MCF 10A (cell line): ENCODE measurements around the gene CACNG3. TPM values are rescaled to one million over a fixed set of nuclear protein-coding genes. Genes with fewer than 3 reads are reported as not detected.

Experiments used
- BruUV-seq: library from RNA; stranded (reverse); fragments of 400-500 nt; replicated peaks from 2 replicates; lab custom pipeline; 2021; lab: Mats Ljungman, UMichigan
- CTCF ChIA-PET: fragments of 300-600 bp; sonication (Branson Sonifier 250); formaldehyde crosslinking; extraction: SDS; loops from one replicate; lab custom pipeline; 2021; ENCODE audit warnings: antibody characterized with exemption, inconsistent platforms; lab: Yijun Ruan, JAX
- POLR2A ChIA-PET: fragments of 300-600, 350-650 bp; sonication (Branson Sonifier 250); formaldehyde crosslinking; extraction: SDS; loops from one replicate; lab custom pipeline; 2020; ENCODE audit warnings: antibody characterized with exemption, inconsistent platforms; lab: Yijun Ruan, JAX
- DNase-seq: peaks from one replicate; pipeline ENCODE4 v3.0.0-alpha.2; 2018; ENCODE audit not compliant: unreplicated experiment
- H3K27ac Mint-ChIP-seq: one replicate; pipeline ENCODE4 v1.8.0; 2022; ENCODE audit warnings: mild to moderate bottlenecking, low read depth, mixed read lengths; ENCODE audit not compliant: unreplicated experiment
- H3K27me3 Mint-ChIP-seq: one replicate; pipeline ENCODE4 v1.8.0; 2022; ENCODE audit warnings: mixed read lengths; ENCODE audit not compliant: insufficient read depth, unreplicated experiment
- H3K36me3 Mint-ChIP-seq: one replicate; pipeline ENCODE4 v1.8.0; 2022; ENCODE audit warnings: mild to moderate bottlenecking, moderate library complexity, mixed read lengths; ENCODE audit not compliant: insufficient read depth, unreplicated experiment
- H3K4me1 Mint-ChIP-seq: one replicate; pipeline ENCODE4 v1.8.0; 2022; ENCODE audit warnings: mixed read lengths; ENCODE audit not compliant: insufficient read depth, unreplicated experiment
- H3K4me3 Mint-ChIP-seq: one replicate; pipeline ENCODE4 v1.8.0; 2022; ENCODE audit warnings: mild to moderate bottlenecking, moderate library complexity, mixed read lengths; ENCODE audit not compliant: unreplicated experiment
- H3K9me3 Mint-ChIP-seq: one replicate; pipeline ENCODE4 v1.8.0; 2022; ENCODE audit warnings: mixed read lengths; ENCODE audit not compliant: unreplicated experiment
- intact Hi-C: fragments of 100-400 bp; cut with micrococcal nuclease; formaldehyde crosslinking; loops from 2 replicates; pipeline ENCODE4 v1.14.1; 2022
- total RNA-seq: library from RNA; stranded (reverse); gene quantifications from 2 replicates; pipeline ENCODE4 v1.2.3, GENCODE V29; 2022
- TF ChIP-seq, protein P1 (sequence below): fragments of 200-600 bp; IDR thresholded peaks from one replicate; pipeline ENCODE4 v1.8.0; 2022; ENCODE audit warnings: antibody characterized with exemption, mild to moderate bottlenecking; ENCODE audit not compliant: unreplicated experiment

Gene CACNG3
- total RNA-seq, 1 experiment from 2014 or later = not detected

DNA sequence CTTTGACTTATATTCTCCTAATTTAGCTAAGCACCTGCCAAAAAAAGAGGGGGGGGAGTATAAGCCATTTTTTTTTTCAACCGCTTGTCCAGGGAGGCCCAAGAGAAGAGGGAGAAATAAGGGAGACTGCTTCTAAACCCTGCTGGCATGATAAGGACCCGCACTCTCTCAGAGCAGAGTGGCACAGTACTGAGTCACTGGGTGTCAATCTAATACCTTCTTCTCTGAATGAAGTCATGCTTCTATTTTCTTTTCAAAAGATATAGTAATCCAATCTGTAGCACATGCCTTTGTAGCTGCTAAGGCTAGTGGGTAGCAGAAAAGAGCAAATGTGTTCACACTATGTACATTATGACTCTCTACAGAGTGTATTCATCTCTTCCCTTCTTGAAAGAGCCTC is 34.9 kb upstream of the CACNG3 start:
- Mint-ChIP-seq H3K36me3 (no peaks in the 10 kb centered on the region), H3K4me3 (no peak overlapping the region), H3K4me1 (no peaks in the 10 kb centered on the region), H3K27ac (no peak overlapping the region), H3K9me3 (no peaks in the 10 kb centered on the region), H3K27me3 (peaks cover 71% of the 10 kb centered on the region)
- intact Hi-C loops = no loop called here
- no peak for DNase-seq
- no TSS peak for BruUV-seq
- TF ChIP-seq, protein P1, sequence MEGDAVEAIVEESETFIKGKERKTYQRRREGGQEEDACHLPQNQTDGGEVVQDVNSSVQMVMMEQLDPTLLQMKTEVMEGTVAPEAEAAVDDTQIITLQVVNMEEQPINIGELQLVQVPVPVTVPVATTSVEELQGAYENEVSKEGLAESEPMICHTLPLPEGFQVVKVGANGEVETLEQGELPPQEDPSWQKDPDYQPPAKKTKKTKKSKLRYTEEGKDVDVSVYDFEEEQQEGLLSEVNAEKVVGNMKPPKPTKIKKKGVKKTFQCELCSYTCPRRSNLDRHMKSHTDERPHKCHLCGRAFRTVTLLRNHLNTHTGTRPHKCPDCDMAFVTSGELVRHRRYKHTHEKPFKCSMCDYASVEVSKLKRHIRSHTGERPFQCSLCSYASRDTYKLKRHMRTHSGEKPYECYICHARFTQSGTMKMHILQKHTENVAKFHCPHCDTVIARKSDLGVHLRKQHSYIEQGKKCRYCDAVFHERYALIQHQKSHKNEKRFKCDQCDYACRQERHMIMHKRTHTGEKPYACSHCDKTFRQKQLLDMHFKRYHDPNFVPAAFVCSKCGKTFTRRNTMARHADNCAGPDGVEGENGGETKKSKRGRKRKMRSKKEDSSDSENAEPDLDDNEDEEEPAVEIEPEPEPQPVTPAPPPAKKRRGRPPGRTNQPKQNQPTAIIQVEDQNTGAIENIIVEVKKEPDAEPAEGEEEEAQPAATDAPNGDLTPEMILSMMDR = no peak
- POLR2A ChIA-PET = no interaction called here
- CTCF ChIA-PET = interaction anchor here (0.6 to 1.7 kb wide), 5 partner anchors 8 to 296 kb away, joined by 3 to 5 read pairs (median 4); partner anchors contain the start of gene CACNG3

DNA sequence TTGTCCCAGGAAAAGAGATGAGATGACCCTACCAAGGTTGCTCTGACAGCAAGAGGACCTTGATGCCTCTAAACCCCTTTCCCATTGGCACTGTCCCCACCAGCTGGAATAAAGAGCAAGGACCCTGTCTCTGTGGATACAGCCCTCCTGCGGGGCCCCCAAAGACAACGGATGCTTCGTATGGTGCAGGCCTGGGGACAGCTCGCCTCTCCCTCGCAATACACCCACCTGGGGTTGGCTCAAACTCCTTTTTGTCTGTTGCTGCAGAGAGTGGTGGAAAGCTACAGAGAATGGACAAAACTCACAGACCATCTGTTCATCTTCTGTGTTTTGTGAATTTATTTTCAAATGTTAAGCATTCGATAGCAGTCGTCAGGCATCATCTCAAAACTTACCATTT is 27.6 kb upstream of the CACNG3 start:
- Mint-ChIP-seq H3K4me1 (no peaks in the 10 kb centered on the region), H3K36me3 (no peaks in the 10 kb centered on the region), H3K9me3 (no peaks in the 10 kb centered on the region), H3K27me3 (peaks cover 33% of the 10 kb centered on the region), H3K27ac (no peak overlapping the region), H3K4me3 (no peak overlapping the region)
- POLR2A ChIA-PET = no interaction called here
- DNase-seq = no peak
- CTCF ChIA-PET = no interaction called here
- BruUV-seq = no TSS peak
- intact Hi-C loops = no loop called here
- TF ChIP-seq, protein P1 = no peak

DNA sequence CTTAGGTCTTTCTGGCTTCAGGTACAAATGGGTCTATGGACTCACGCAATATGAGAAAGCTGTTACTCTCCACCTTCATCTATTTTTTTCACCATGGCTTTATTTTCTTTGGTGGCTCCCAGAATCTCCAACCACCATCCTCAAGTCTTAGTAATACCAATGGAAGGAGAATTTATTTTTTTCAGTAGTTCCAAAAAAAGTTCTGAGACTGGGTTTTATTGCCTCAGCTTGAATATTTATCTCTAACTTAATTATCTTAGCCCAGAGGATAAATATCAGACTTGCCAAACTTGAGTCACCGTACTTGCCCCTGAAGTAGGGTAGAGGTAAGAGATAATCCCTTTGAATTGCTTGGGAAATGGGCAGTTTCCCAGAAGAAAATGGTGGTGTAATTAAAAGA is 23.2 kb upstream of the CACNG3 start:
- no peak overlapping the region for H3K4me3 Mint-ChIP-seq
- DNase-seq = no peak
- intact Hi-C loops = no loop called here
- no peak overlapping the region for H3K27ac Mint-ChIP-seq
- H3K4me1 Mint-ChIP-seq = no peaks in the 10 kb centered on the region
- TF ChIP-seq, protein P1 = no peak
- no TSS peak for BruUV-seq
- peaks cover under 1% of the 10 kb centered on the region for H3K27me3 Mint-ChIP-seq
- ChIA-PET CTCF (interaction anchor here (0.9 to 1.2 kb wide), 3 partner anchors 13 to 164 kb away, joined by 3 to 4 read pairs (median 3); no protein-coding TSS in a partner anchor), POLR2A (no interaction called here)
- no peaks in the 10 kb centered on the region for H3K36me3 Mint-ChIP-seq
- peaks cover 18% of the 10 kb centered on the region for H3K9me3 Mint-ChIP-seq

DNA sequence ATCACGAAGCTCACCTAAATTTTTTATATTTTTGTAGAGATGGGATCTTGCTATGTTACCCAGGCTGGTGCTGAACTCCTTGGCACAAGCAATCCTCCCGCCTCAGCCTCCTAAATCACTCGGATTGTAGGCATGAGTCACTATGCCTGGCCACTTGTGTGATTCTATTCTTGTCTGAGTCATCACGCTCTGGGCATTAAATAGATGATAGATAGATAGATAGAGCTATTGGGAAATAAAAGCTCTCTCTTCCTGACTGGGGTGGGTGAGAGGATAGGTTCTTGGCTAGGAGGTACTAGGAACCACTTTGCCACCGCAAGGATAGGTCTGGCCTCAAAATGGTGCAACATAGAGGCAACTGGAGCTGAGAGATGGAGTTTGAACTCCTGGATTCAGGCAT is 21.4 kb upstream of the CACNG3 start:
- Mint-ChIP-seq H3K9me3 (peaks cover 26% of the 10 kb centered on the region), H3K27me3 (no peaks in the 10 kb centered on the region), H3K27ac (no peak overlapping the region), H3K4me3 (no peak overlapping the region), H3K4me1 (no peaks in the 10 kb centered on the region), H3K36me3 (no peaks in the 10 kb centered on the region)
- ChIA-PET CTCF (interaction anchor here (0.7 to 1.4 kb wide), 5 partner anchors 18 to 282 kb away, joined by 3 to 8 read pairs (median 3); no protein-coding TSS in a partner anchor), POLR2A (no interaction called here)
- TF ChIP-seq, protein P1 = no peak
- BruUV-seq = no TSS peak
- intact Hi-C loops = no loop called here
- DNase-seq = peak; percentile 39
